Aorta (tissue), 5 donors: ENCODE data around the gene KHDRBS2. TPM values are rescaled to one million over a fixed set of nuclear protein-coding genes. Genes with fewer than 3 reads are reported as not detected.

Source experiments
- ATAC-seq: fragments of 200-7000 bp; cut with Tn5 transposase; one replicate; pipeline ENCODE4 v1.9.1; 2022; ENCODE audit warnings: moderate library complexity; ENCODE audit not compliant: low FRiP score
- DNase-seq, 2 donors: peaks; one replicate each; pipeline ENCODE4 v3.0.0-alpha.2; 2020
- H3K27ac ChIP-seq, 2 donors: one replicate each; pipeline ENCODE4 v1.5.1; 2013; ENCODE audit warnings: low read length in 2 of 2, mild to moderate bottlenecking in 2 of 2, moderate library complexity in 2 of 2, control low read depth in 1 of 2, inconsistent platforms in 1 of 2, low read depth in 1 of 2
- H3K27me3 ChIP-seq, 2 donors: one replicate each; pipeline ENCODE4 v1.6.1; 2013; ENCODE audit warnings: control low read depth in 1 of 2, low read length in 1 of 2, mild to moderate bottlenecking in 1 of 2, moderate library complexity in 1 of 2; ENCODE audit not compliant: insufficient read depth in 2 of 2, control insufficient read depth in 1 of 2
- H3K36me3 ChIP-seq, 2 donors: one replicate each; pipeline ENCODE4 v1.6.1; 2013; ENCODE audit warnings: control low read depth in 1 of 2, low read length in 1 of 2, mild to moderate bottlenecking in 1 of 2; ENCODE audit not compliant: insufficient read depth in 2 of 2, control insufficient read depth in 1 of 2
- H3K4me1 ChIP-seq, 2 donors: one replicate each; pipeline ENCODE4 v1.6.1; 2013; ENCODE audit warnings: low read length in 2 of 2, control low read depth in 1 of 2, mild to moderate bottlenecking in 1 of 2, moderate library complexity in 1 of 2; ENCODE audit not compliant: insufficient read depth in 2 of 2, control insufficient read depth in 1 of 2
- H3K4me3 ChIP-seq, 2 donors: one replicate each; pipeline ENCODE4 v1.5.1; 2013; ENCODE audit warnings: low read length in 2 of 2, control low read depth in 1 of 2, mild to moderate bottlenecking in 1 of 2
- H3K9me3 ChIP-seq: one replicate; pipeline ENCODE4 v1.6.1; 2013; ENCODE audit warnings: mild to moderate bottlenecking, low read length; ENCODE audit not compliant: control insufficient read depth
- WGBS, 2 donors: extraction: QIAGEN DNeasy Blood & Tissue Kit; methylation state at CpG; one replicate each; pipeline ENCODE4 v1.1.7; 2013; 5-methylcytosine and 5-hydroxymethylcytosine counted together
- intact Hi-C, 2 donors: fragments of 100-400 bp; cut with DNase I; formaldehyde crosslinking; loops; one replicate each; pipeline versions ENCODE4 v1.14.2 to v1.15.0; 2022
- polyA plus RNA-seq, 2 donors: library from polyadenylated mRNA; stranded (reverse); fragments of 200-250 nt; gene quantifications; one replicate each; pipeline ENCODE4 v1.2.3, GENCODE V29; 2013
- total RNA-seq, 2 donors: library from RNA; stranded (reverse); fragmentation: NEBNext Ultra II Directional; extraction: Animal tissue kit (Norgen Biotek cat#: 25700); gene quantifications; one replicate each; pipeline ENCODE4 v1.2.1, GENCODE V29; 2021
- donor health status: healthy with polysubstance abuse.
- donor health status: Bipolar disorder and iron deficiency.
- donor health status: DM: no; HTN: no; CAD: no.
- donor health status: DM: no; HTN: no; CAD: no.
- donor health status: DM: yes; HTN: yes; CAD: no.

KHDRBS2 gene
- total and polyA plus RNA-seq, 4 donors, result 0.32 to 0.57 TPM; not detected in 2

GRCh38 chr6:62236784-62237183 lies 49.2 kb downstream of the KHDRBS2 start:
- intact Hi-C loops, result no loop called here
- Histone ChIP-seq H3K4me1 (no peaks in the 10 kb centered on the region), H3K4me3 (no peak overlapping the region), H3K36me3 (no peaks in the 10 kb centered on the region), H3K9me3 (no peaks in the 10 kb centered on the region), H3K27me3 (peaks cover 0 to 1% of the 10 kb centered on the region in 2 donors), H3K27ac (no peak overlapping the region)
- ATAC-seq, result no peak
- DNase-seq, result no peak
- WGBS, 2 donors, result 86 to 90% methylated on average over 5 of the region's 5 CpGs

- Histone ChIP-seq H3K36me3 (no peaks in the 10 kb centered on the region), H3K4me1 (no peaks in the 10 kb centered on the region), H3K27me3 (no peaks in the 10 kb centered on the region), H3K9me3 (no peaks in the 10 kb centered on the region), H3K27ac (no peak overlapping the region), H3K4me3 (no peak overlapping the region)
- no peak for ATAC-seq
- 80 to 90% methylated on average over 6 of the region's 6 CpGs for WGBS, 2 donors
- DNase-seq, result no peak
- intact Hi-C loops, result no loop called here
Observed at GRCh38 chr6:62229231-62229630, 56.8 kb downstream of the KHDRBS2 start.

GRCh38 chr6:62217866-62218265 lies 68.2 kb downstream of the KHDRBS2 start:
- Histone ChIP-seq H3K27ac (no peak overlapping the region), H3K36me3 (no peaks in the 10 kb centered on the region), H3K4me3 (no peak overlapping the region), H3K27me3 (no peaks in the 10 kb centered on the region), H3K4me1 (no peaks in the 10 kb centered on the region), H3K9me3 (no peaks in the 10 kb centered on the region)
- no peak for DNase-seq
- no peak for ATAC-seq
- 54 to 57% methylated on average over 4 of the region's 4 CpGs for WGBS, 2 donors
- intact Hi-C loops, result no loop called here

GRCh38 chr6:62202078-62202477 lies 83.9 kb downstream of the KHDRBS2 start:
- no peak for ATAC-seq
- no peaks in the 10 kb centered on the region for H3K4me1 ChIP-seq

GRCh38 chr6:62192593-62192992 lies 93.4 kb downstream of the KHDRBS2 start:
- 90 to 95% methylated on average over 1 of the region's 1 CpG for WGBS, 2 donors
- no peak overlapping the region for H3K4me3 ChIP-seq
- intact Hi-C loops, result no loop called here
- H3K36me3 ChIP-seq, result no peaks in the 10 kb centered on the region
- DNase-seq (no peak), ATAC-seq (no peak)
- H3K27ac ChIP-seq, result no peak overlapping the region
- no peaks in the 10 kb centered on the region for H3K27me3 ChIP-seq
- no peaks in the 10 kb centered on the region for H3K4me1 ChIP-seq
- no peaks in the 10 kb centered on the region for H3K9me3 ChIP-seq

More at GRCh38 chr6:62202078-62202477, 83.9 kb downstream of the KHDRBS2 start:
- Histone ChIP-seq H3K27ac (no peak overlapping the region), H3K27me3 (no peaks in the 10 kb centered on the region), H3K36me3 (no peaks in the 10 kb centered on the region), H3K4me3 (no peak overlapping the region), H3K9me3 (no peaks in the 10 kb centered on the region)
- no peak for DNase-seq
- intact Hi-C loops, result no loop called here
- WGBS, 2 donors, result 56 to 58% methylated on average over 1 of the region's 1 CpG

GRCh38 chr6:62175195-62175594 lies 110.8 kb downstream of the KHDRBS2 start:
- WGBS, 2 donors, result 23 to 52% methylated on average over 1 of the region's 1 CpG
- Histone ChIP-seq H3K36me3 (no peaks in the 10 kb centered on the region), H3K27me3 (no peaks in the 10 kb centered on the region), H3K9me3 (no peaks in the 10 kb centered on the region), H3K4me1 (no peaks in the 10 kb centered on the region), H3K27ac (no peak overlapping the region), H3K4me3 (no peak overlapping the region)
- DNase-seq (no peak), ATAC-seq (no peak)
- intact Hi-C loops, result no loop called here

- DNase-seq (no peak), ATAC-seq (no peak)
- Histone ChIP-seq H3K27me3 (no peaks in the 10 kb centered on the region), H3K36me3 (no peaks in the 10 kb centered on the region), H3K9me3 (no peaks in the 10 kb centered on the region), H3K4me1 (no peaks in the 10 kb centered on the region), H3K4me3 (no peak overlapping the region), H3K27ac (no peak overlapping the region)
- intact Hi-C loops, result no loop called here
Observed at GRCh38 chr6:62174548-62174947, 111.5 kb downstream of the KHDRBS2 start.

GRCh38 chr6:62167736-62168135 lies 118.3 kb downstream of the KHDRBS2 start:
- ATAC-seq (no peak), DNase-seq (no peak)
- Histone ChIP-seq H3K27ac (no peak overlapping the region), H3K4me1 (no peaks in the 10 kb centered on the region), H3K27me3 (no peaks in the 10 kb centered on the region), H3K36me3 (no peaks in the 10 kb centered on the region), H3K9me3 (no peaks in the 10 kb centered on the region), H3K4me3 (no peak overlapping the region)
- intact Hi-C loops, result no loop called here
- WGBS, 2 donors, result 8 to 16% methylated on average over 4 of the region's 4 CpGs

- WGBS, 2 donors, result 86 to 88% methylated on average over 4 of the region's 4 CpGs
- ATAC-seq (no peak), DNase-seq (no peak)
- H3K9me3 ChIP-seq, result no peaks in the 10 kb centered on the region
- H3K27me3 ChIP-seq, result no peaks in the 10 kb centered on the region
- no peak overlapping the region for H3K4me3 ChIP-seq
- intact Hi-C loops, result no loop called here
- no peak overlapping the region for H3K27ac ChIP-seq
- H3K36me3 ChIP-seq, result no peaks in the 10 kb centered on the region
- H3K4me1 ChIP-seq, result no peaks in the 10 kb centered on the region
Observed at GRCh38 chr6:62162858-62163257, 123.2 kb downstream of the KHDRBS2 start.
